WERI-Rb-1 (cell line): ENCODE measurements around the gene APCDD1.

ENCODE experiments used
- DNase-seq: peaks from one replicate; pipeline ENCODE4 v3.0.0-alpha.2; 2020
- H3K27ac ChIP-seq: fragments of 250-450 bp; sonication (Bioruptor Pico); 2 replicates; pipeline ENCODE4 v1.5.1; 2020; ENCODE audit warnings: mild to moderate bottlenecking, moderate library complexity
- H3K27me3 ChIP-seq: fragments of 250-450 bp; sonication (Bioruptor Pico); 2 replicates; pipeline ENCODE4 v1.5.1; 2021; ENCODE audit warnings: mild to moderate bottlenecking, low read depth, moderate library complexity; ENCODE audit not compliant: insufficient read depth, severe bottlenecking
- H3K36me3 ChIP-seq: fragments of 250-450 bp; sonication (Bioruptor Pico); 2 replicates; pipeline ENCODE4 v1.5.1; 2020; ENCODE audit warnings: mild to moderate bottlenecking, moderate library complexity
- H3K4me3 ChIP-seq: 2 replicates; pipeline ENCODE4 v1.5.1; 2011; ENCODE audit warnings: low read depth, mild to moderate bottlenecking, control low read depth, low read length
- H3K9me3 ChIP-seq: fragments of 250-450 bp; sonication (Bioruptor Pico); 2 replicates; pipeline ENCODE4 v1.5.1; 2021; ENCODE audit warnings: mild to moderate bottlenecking, moderate library complexity; ENCODE audit not compliant: severe bottlenecking
- CTCF ChIP-seq: IDR thresholded peaks from 2 replicates; pipeline ENCODE4 v1.5.1; 2011; ENCODE audit warnings: low read depth, mild to moderate bottlenecking, control low read depth, inconsistent platforms, low read length

Gene APCDD1

DNA sequence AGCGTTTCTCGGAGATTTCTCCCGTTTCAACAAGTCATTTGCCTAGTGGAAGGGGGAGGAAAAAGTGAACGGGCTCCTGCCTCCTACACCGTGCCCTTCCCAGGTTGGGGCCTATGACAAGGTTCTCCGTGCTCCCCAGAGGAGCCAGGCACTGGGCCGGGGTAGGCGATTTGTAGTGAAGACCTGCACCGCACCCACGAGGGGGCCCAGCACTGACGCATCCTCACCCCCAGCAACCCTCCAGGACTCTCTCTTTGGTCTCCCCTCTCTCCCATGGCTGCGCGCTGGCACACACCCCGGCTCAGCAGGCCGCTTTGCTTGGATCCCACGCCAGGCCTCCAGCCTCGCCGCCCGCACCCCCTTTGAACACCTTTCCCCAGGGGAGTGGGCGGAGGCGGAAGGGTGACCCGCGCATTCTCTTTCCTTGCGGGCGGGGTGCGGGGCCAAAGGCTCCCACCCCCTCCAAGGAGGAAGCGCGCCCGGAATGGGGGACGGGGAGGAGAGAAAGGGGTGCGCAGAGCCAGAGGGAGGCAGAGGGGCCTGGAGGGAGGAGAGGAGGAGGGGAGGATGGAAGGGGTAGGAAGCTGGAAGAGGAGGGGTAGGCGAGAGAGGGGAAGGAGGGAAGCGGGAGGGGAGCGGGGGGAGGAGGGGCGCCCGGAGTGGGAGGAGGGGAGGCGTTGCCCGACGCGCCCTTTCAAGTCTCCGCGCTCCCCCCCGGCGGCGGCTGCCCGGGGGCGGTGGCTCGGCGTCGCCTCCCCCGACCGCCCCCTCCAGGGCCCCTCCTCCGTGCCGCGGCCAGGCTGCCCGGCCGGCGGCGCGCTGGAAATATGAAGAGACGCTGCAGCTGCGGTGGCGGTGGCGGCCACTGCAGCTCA lies at the start of gene APCDD1:
TSS of gene APCDD1 (plus strand) at position 830 of the 875 bp plus-strand sequence. CDS start 347 bp downstream, outside the sequence.
- Histone ChIP-seq H3K4me3 (peak within 1 kb of the TSS; percentile 77), H3K9me3 (no peaks in the 10 kb centered on the region), H3K36me3 (no peaks in the 10 kb centered on the region), H3K27ac (peak within 1 kb of the TSS; percentile 62), H3K27me3 (no peaks in the 10 kb centered on the region)
- TF ChIP-seq CTCF: no peak
- peak; percentile 73 for DNase-seq

- DNase-seq: no peak
- Histone ChIP-seq H3K36me3 (no peaks in the 10 kb centered on the region), H3K4me3 (no peak overlapping the region), H3K27me3 (no peaks in the 10 kb centered on the region), H3K9me3 (no peaks in the 10 kb centered on the region), H3K27ac (no peak overlapping the region)
- no peak for TF ChIP-seq CTCF
These were observed 49.4 kb upstream of the APCDD1 start for GRCh38 chr18:10405014-10405493.

- Histone ChIP-seq H3K9me3 (no peaks in the 10 kb centered on the region), H3K27ac (no peak overlapping the region), H3K27me3 (no peaks in the 10 kb centered on the region), H3K36me3 (no peaks in the 10 kb centered on the region), H3K4me3 (no peak overlapping the region)
- no peak for DNase-seq
- TF ChIP-seq CTCF: no peak
These were observed 48.4 kb upstream of the APCDD1 start for GRCh38 chr18:10405816-10406663.

DNA sequence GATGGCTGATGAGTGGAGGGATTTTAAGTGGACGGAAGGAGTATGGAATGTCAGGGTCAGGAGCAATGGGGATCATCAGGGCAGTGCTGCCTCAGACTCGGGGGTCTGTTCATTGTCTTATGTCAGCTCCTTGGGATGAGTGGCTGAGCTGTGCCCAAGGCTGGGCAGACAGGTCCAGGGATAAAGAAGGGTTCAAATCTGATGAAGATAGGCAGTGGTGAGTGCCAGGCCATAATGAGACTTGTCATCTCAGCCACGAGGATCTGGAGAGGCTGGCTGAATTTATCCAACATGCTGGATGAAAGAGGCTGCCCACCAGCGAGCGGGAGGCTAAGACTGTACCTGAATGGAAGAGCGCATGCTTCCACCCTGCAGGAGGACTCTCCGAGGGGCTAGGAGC lies 46.3 kb upstream of the APCDD1 start:
- Histone ChIP-seq H3K36me3 (no peaks in the 10 kb centered on the region), H3K4me3 (no peak overlapping the region), H3K27me3 (no peaks in the 10 kb centered on the region), H3K9me3 (no peaks in the 10 kb centered on the region), H3K27ac (no peak overlapping the region)
- no peak for DNase-seq
- no peak for TF ChIP-seq CTCF

- no peak for TF ChIP-seq CTCF
- H3K4me3 ChIP-seq: no peak overlapping the region
These were observed 45.4 kb upstream of the APCDD1 start for GRCh38 chr18:10409041-10409440.

More at GRCh38 chr18:10409041-10409440, 45.4 kb upstream of the APCDD1 start:
- DNase-seq: no peak
- H3K9me3 ChIP-seq: no peaks in the 10 kb centered on the region
- no peak overlapping the region for H3K27ac ChIP-seq
- no peaks in the 10 kb centered on the region for H3K36me3 ChIP-seq
- H3K27me3 ChIP-seq: no peaks in the 10 kb centered on the region
